Measurements from ENCODE around the gene CSNK2A2. TPM values are rescaled to one million over a fixed set of nuclear protein-coding genes. Genes with fewer than 3 reads are reported as not detected.

CSNK2A2 gene
- total and polyA plus RNA-seq, 2 of the 8 experiments (the other 6 are each of a cell fraction or from before 2014, with no cell fraction given) = 37.9 to 128 TPM

GRCh38 chr16:58152246-58152868 is 45.5 kb downstream of the CSNK2A2 start:
- Histone ChIP-seq H4K5ac (ENCODE audit: insufficient read length, low read depth, low read length) (no peak overlapping the region), H3K27me3 (replicated peaks in 1 of 4; ENCODE audit: control insufficient read depth in 3 of 4, extremely low read depth in 1 of 4, insufficient read depth in 3 of 4, low read length in 3 of 4) (no peaks in the 10 kb centered on the region), H3K79me2 (ENCODE audit: control insufficient read depth in 1 of 2, insufficient read depth in 2 of 2, low read length in 2 of 2) (no peaks in the 10 kb centered on the region), H3K79me1 (ENCODE audit: low read depth, low read length) (no peaks in the 10 kb centered on the region), H2AK5ac (ENCODE audit: low read depth, low read length) (no peak overlapping the region), H3K18ac (ENCODE audit: extremely low read depth, low read length) (no peak overlapping the region), H3K56ac (replicated peaks; ENCODE audit: insufficient read length, low read depth, low read length) (no peak overlapping the region), H3K4me1 (replicated peaks in 1 of 4; ENCODE audit: control insufficient read depth in 3 of 4, insufficient read depth in 4 of 4, low read length in 3 of 4) (0 out of 7 replicates have a peak, but pooled peaks cover 0 to 2% (median 0%) of the 10 kb centered on the region in 4 experiments), H3K14ac (ENCODE audit: insufficient read length) (no peak overlapping the region), H4K20me1 (replicated peaks in 1 of 2; ENCODE audit: control insufficient read depth in 1 of 2, insufficient read depth in 2 of 2, low read length in 2 of 2) (no peaks in the 10 kb centered on the region), H2BK20ac (ENCODE audit: low read length) (no peak overlapping the region), H3K23ac (ENCODE audit: insufficient read length) (no peak overlapping the region), H2BK12ac (ENCODE audit: low read depth, low read length) (no peak overlapping the region), H3K23me2 (ENCODE audit: low read depth, low read length) (no peaks in the 10 kb centered on the region), H3K4me2 (ENCODE audit: insufficient read depth in 1 of 2, low read depth in 2 of 2, low read length in 2 of 2) (no peak overlapping the region), H3K4me3 (ENCODE audit: extremely low read depth in 1 of 4, insufficient read depth in 2 of 4, low read depth in 3 of 4, low read length in 4 of 4) (no peak overlapping the region), H3K9me3 (ENCODE audit: insufficient read depth in 2 of 2, low read depth in 1 of 2, low read length in 1 of 2) (no peaks in the 10 kb centered on the region), H2AFZ (ENCODE audit: low read length) (no peak overlapping the region), H3K9ac (replicated peaks in 1 of 4; ENCODE audit: extremely low read depth in 1 of 4, low read depth in 3 of 4, low read length in 3 of 4) (no peak overlapping the region), H2BK5ac (ENCODE audit: low read depth, low read length) (no peak overlapping the region), H4K8ac (ENCODE audit: extremely low read depth, insufficient read depth, low read length) (no peak overlapping the region), H2BK15ac (ENCODE audit: low read length) (no peak overlapping the region), H4K91ac (replicated peaks; ENCODE audit: insufficient read length, low read length) (no peak overlapping the region), H3K4ac (replicated peaks; ENCODE audit: insufficient read length, low read depth, low read length) (no peak overlapping the region), H3K27ac (ENCODE audit: low read depth, low read length) (no peak overlapping the region), H2BK120ac (replicated peaks; ENCODE audit: low read depth, low read length) (no peak overlapping the region), H3K36me3 (ENCODE audit: control insufficient read depth in 2 of 4, insufficient read depth in 4 of 4, low read length in 3 of 4) (no peaks in the 10 kb centered on the region)
- CTCF ChIA-PET (ENCODE audit: partially characterized antibody) = interaction anchor here (1.8 kb wide), 1 partner anchor 31 kb away, joined by 6 read pairs; no protein-coding TSS in a partner anchor
- POLR2A ChIA-PET (ENCODE audit: partially characterized antibody) = no interaction called here
- no peak for FAIRE-seq
- TF ChIP-seq JUN (IDR thresholded peaks at IDR 0.05; ENCODE audit: low read depth, low read length) (no peak), TAF7 (optimal IDR thresholded peaks at IDR 0.05; ENCODE audit: borderline replicate concordance, low read depth, low read length) (no peak), E2F6 (IDR thresholded peaks at IDR 0.05) (no peak), SP2 (IDR thresholded peaks at IDR 0.05; ENCODE audit: low read length) (no peak), RNF2 (IDR thresholded peaks at IDR 0.05; ENCODE audit: borderline replicate concordance, low read depth, low read length, missing control alignments, poor library complexity, severe bottlenecking) (no peak)
- 89% methylated on average over 7 of the region's 8 CpGs; no CpG with 5 or more reads in 1 of the 2 experiments for WGBS, 2 experiments (ENCODE audit: extremely low coverage in 1 of 2, insufficient coverage in 1 of 2, insufficient read length in 1 of 2, insufficient replicate concordance in 2 of 2, low coverage in 1 of 2, low lambda C conversion rate in 2 of 2, missing lambda C conversion rate in 1 of 2)
- no peak for DNase-seq (ENCODE audit: low read depth in 1 of 2, low spot score in 2 of 2)

Measured in H1 (cell line).